T47D (cell line): ENCODE measurements around the gene TMEM120A.
"Not testable (repeated sequence)": the region's sequence is repeated elsewhere in the genome, so short reads cannot be mapped to it uniquely, and the experiment has no call there.

Source experiments
- DNase-seq, 2 experiments: peaks; one replicate each; pipeline versions ENCODE4 v3.0.0 to v3.0.0-alpha.2; 2011 to 2012; ENCODE audit warnings: low read depth in 1 of 2, low spot score in 1 of 2
- JUND ChIP-seq: IDR thresholded peaks from 2 replicates; pipeline ENCODE4 v1.6.1; 2012; ENCODE audit warnings: low read depth
- in situ Hi-C: cut with HindIII; loops from 2 replicates; pipeline ENCODE4 v1.10.0; 2016; ENCODE audit warnings: low sequenced_read_pairs, low pct_unique_long_range_greater_than_20kb

Gene TMEM120A

DNA sequence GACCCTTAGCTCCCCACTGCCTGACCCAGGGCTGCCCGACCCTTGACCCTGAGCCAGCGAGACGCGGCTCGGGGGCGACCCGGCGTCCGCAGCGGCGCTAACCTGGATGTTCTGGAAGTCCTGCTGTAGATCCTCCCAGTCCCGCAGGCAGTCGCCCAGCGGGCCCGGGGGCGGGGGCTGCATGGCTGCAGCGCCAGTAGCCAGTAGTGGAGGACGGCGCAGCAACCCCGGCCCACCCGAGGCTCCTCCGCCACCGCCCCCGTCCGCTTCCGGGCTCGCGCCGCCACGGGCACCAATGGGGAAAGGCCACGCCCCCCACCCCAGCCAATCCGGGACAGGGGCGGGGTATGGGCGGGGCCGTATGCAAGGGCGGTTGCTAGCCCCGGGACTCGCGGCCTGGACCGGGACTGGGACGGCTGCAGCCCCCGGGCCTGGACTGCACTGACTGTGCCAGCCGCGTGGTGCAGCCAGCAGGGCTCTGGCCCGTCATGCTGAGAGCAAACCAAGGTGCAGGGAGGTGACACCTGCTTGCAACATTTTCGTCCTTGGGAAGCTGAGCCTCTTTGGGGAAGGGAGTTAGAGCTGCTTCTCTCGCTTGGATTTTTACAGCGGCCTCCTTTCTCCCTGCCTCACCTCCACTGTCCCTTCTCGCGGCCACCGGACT is at the start of gene TMEM120A:
Gene TMEM120A (minus strand): TSS at position 208 of the 664 bp plus-strand sequence. CDS start 25 bp downstream, at position 183.
- DNase-seq, result peak; percentile 96 to 99
- in situ Hi-C loops, result no loop called here
- TF ChIP-seq JUND, result no peak

DNA sequence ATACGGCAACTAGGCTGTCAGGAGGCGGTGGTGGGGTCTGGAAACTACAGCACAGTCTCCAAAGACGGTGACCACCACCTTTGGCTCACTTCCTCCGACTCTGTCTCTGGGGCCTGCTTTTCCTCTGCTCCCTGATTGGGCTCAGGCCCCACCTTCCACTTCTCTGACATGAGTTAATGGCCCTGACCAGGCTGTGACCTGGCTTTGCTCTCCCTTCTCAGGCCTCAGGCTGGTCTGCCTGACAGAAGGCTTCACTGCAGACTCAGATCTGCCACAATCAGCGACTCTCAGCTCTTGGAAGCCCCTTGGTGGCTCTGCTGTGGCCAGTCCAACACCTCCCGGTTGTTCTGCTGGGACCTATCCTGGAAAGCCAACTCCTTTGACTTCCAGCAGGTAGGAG is 45.7 kb upstream of the TMEM120A start:
- in situ Hi-C loops, result no loop called here
- DNase-seq, result no peak
- no peak for TF ChIP-seq JUND

- no peak for TF ChIP-seq JUND
- DNase-seq, result no peak
- in situ Hi-C loops, result no loop called here
These were observed 42.9 kb upstream of the TMEM120A start for GRCh38 chr7:76037310-76037709.

GRCh38 chr7:76031964-76032363 is 37.6 kb upstream of the TMEM120A start:
- in situ Hi-C loops, result no loop called here
- TF ChIP-seq JUND, result no peak
- DNase-seq, result no peak

DNA sequence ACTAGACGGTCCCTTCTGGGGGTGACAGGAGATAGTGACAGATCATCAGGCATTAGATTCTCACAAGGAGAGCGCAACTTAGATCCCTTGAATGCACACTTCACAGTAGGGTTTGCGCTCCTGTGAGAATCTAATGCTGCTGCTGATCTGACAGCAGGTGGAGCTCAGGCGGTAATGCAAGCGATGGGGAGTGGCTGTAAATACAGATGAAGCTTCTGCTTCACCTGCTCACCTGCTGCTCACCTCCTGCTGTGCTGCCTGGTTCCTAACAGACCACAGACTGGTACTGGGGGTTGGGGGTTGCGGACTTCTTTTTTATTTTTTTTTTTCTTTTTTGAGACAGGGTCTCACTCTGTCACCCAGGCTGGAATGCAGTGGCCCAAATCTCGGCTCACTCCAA is 35.3 kb upstream of the TMEM120A start:
- in situ Hi-C loops, result not testable (repeated sequence)
- peak in 1 of 2 experiments; percentile 47 for DNase-seq

DNA sequence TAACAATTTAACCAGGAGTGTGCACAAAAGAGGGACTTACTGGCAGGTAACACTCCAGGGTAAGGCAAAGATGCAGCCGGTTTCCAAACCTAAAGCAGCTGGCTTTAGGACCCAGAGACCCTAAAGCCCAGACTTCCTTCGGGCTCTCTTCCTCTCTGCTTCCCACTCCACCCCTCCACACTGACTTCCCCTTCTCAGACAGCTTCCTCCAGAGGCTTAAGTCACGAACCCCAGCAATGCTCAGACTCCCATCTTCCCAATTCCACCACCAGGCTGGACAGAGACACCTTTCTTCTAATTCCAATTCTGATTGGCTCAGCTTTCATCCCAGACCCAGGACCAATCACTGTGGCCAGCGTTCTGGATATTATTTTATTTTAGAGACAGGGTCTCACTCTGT is 28.6 kb upstream of the TMEM120A start:
- DNase-seq, result no peak
- in situ Hi-C loops, result no loop called here
- TF ChIP-seq JUND, result no peak

- in situ Hi-C loops, result no loop called here
- TF ChIP-seq JUND, result no peak
- DNase-seq, result no peak
These were observed 27.8 kb upstream of the TMEM120A start for GRCh38 chr7:76022026-76022780.

- no peak for TF ChIP-seq JUND
- DNase-seq, result peak; percentile 68 to 83
- in situ Hi-C loops, result no loop called here
These were observed 25.8 kb upstream of the TMEM120A start for GRCh38 chr7:76020031-76020714.

GRCh38 chr7:76018520-76018919 is 24.1 kb upstream of the TMEM120A start:
- DNase-seq, in situ Hi-C loops: not testable (repeated sequence)

GRCh38 chr7:76016191-76016947 is 22.0 kb upstream of the TMEM120A start:
- in situ Hi-C loops, result no loop called here
- TF ChIP-seq JUND, result no peak
- DNase-seq, result no peak

DNA sequence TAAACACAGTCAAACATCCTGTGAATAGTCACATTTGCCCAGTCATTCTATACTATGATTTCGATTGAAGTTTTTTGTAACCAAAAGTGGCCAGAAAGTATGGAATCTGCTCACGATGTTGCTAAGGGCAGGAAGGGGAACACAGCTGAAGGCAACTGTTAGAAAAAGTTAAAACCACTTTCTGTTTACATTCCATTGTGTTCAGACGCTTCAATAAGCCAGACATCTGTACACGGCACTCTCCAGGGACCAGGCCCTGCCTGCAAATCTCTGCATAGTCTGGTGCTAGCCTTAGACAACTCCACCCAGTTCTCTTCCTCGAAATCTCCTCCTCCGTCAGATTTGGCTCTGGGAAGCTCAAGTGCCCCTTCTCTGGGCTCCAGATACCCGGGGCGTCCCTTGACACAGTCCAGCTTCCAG is 17.1 kb upstream of the TMEM120A start:
- in situ Hi-C loops, result no loop called here
- DNase-seq, result no peak
- TF ChIP-seq JUND, result no peak

GRCh38 chr7:76009672-76010600 is 15.5 kb upstream of the TMEM120A start:
- no peak for DNase-seq
- in situ Hi-C loops, result no loop called here
- TF ChIP-seq JUND, result no peak
